Naive thymus-derived CD4-positive, alpha-beta T cell (primary cell): Measurements from ENCODE around the gene LRRC31. TPM values are rescaled to one million over a fixed set of nuclear protein-coding genes. Genes with fewer than 3 reads are reported as not detected.

Experiments used
- ATAC-seq: fragments of 150-1000 bp; cut with Tn5 transposase; 2 replicates; pipeline ENCODE4 v1.10.0; 2021; ENCODE audit warnings: mild to moderate bottlenecking, moderate library complexity
- CTCF ChIA-PET: fragments of 350-600 bp; sonication (Branson Sonifier 250); formaldehyde crosslinking; loops from one replicate; lab custom pipeline; 2021; ENCODE audit warnings: antibody characterized with exemption; lab: Charles Lee
- POLR2A ChIA-PET: fragments of 350-600 bp; sonication (Branson Sonifier 250); formaldehyde crosslinking; loops from one replicate; lab custom pipeline; 2021; ENCODE audit warnings: antibody characterized with exemption, inconsistent platforms; lab: Charles Lee
- DNase-seq, 9 donors: peaks; one replicate each; pipeline versions ENCODE4 v3.0.0 to v3.0.0-alpha.2; 2020 to 2022; ENCODE audit warnings: mixed read lengths in 1 of 9
- H3K27ac ChIP-seq: one replicate; pipeline ENCODE4 v1.7.0; 2013; ENCODE audit warnings: mild to moderate bottlenecking, low read depth, low read length, moderate library complexity
- H3K27me3 ChIP-seq, 2 donors: one replicate each; pipeline ENCODE4 v1.7.0; 2013; ENCODE audit warnings: low read length in 2 of 2, mild to moderate bottlenecking in 2 of 2, moderate library complexity in 2 of 2; ENCODE audit not compliant: control insufficient read depth in 2 of 2, insufficient read depth in 2 of 2
- H3K36me3 ChIP-seq, 3 experiments: 1 replicate in 2 of 3; 2 replicates in 1 of 3; pipeline ENCODE4 v1.7.0; 2013; ENCODE audit warnings: low read length in 3 of 3, mild to moderate bottlenecking in 3 of 3, moderate library complexity in 1 of 3; ENCODE audit not compliant: insufficient read depth in 3 of 3, control insufficient read depth in 2 of 3
- H3K4me1 ChIP-seq, 2 donors: one replicate each; pipeline ENCODE4 v1.7.0; 2013; ENCODE audit warnings: low read length in 2 of 2, mild to moderate bottlenecking in 2 of 2, moderate library complexity in 1 of 2; ENCODE audit not compliant: control insufficient read depth in 2 of 2, insufficient read depth in 2 of 2
- H3K4me3 ChIP-seq: 2 replicates; pipeline ENCODE4 v1.7.0; 2013; ENCODE audit warnings: mild to moderate bottlenecking, low read length
- H3K9me3 ChIP-seq, 3 experiments: 1 replicate in 2 of 3; 2 replicates in 1 of 3; pipeline ENCODE4 v1.7.0; 2013; ENCODE audit warnings: low read length in 3 of 3; ENCODE audit not compliant: control insufficient read depth in 2 of 3
- H3K27ac Mint-ChIP-seq, 9 donors: one replicate each; pipeline ENCODE4 v1.8.0; 2020 to 2022; ENCODE audit warnings: mixed read lengths in 9 of 9, mild to moderate bottlenecking in 8 of 9, moderate library complexity in 5 of 9, inconsistent platforms in 2 of 9
- H3K27me3 Mint-ChIP-seq, 5 donors: one replicate each; pipeline ENCODE4 v1.8.0; 2021 to 2022; ENCODE audit warnings: mixed read lengths in 5 of 5, mild to moderate bottlenecking in 1 of 5
- H3K36me3 Mint-ChIP-seq, 5 donors: one replicate each; pipeline ENCODE4 v1.8.0; 2020 to 2022; ENCODE audit warnings: mixed read lengths in 5 of 5, mild to moderate bottlenecking in 3 of 5, inconsistent platforms in 1 of 5
- H3K4me1 Mint-ChIP-seq, 7 donors: one replicate each; pipeline ENCODE4 v1.8.0; 2020 to 2022; ENCODE audit warnings: mixed read lengths in 7 of 7, mild to moderate bottlenecking in 3 of 7, inconsistent platforms in 1 of 7
- H3K4me3 Mint-ChIP-seq, 10 donors: one replicate each; pipeline ENCODE4 v1.8.0; 2020 to 2022; ENCODE audit warnings: mild to moderate bottlenecking in 10 of 10, mixed read lengths in 10 of 10, moderate library complexity in 6 of 10, inconsistent platforms in 2 of 10
- H3K9me3 Mint-ChIP-seq, 11 donors: one replicate each; pipeline ENCODE4 v1.8.0; 2020 to 2022; ENCODE audit warnings: mixed read lengths in 11 of 11, mild to moderate bottlenecking in 4 of 11, inconsistent platforms in 1 of 11, moderate library complexity in 1 of 11
- intact Hi-C, 2 donors: fragments of 100-400 bp; cut with micrococcal nuclease; formaldehyde crosslinking; loops; one replicate each; pipeline ENCODE4 v1.15.1; 2023
- polyA plus RNA-seq, 2 donors: library from polyadenylated mRNA; unstranded; fragments of 300-500 nt; fragmentation: Illumina TruSeq; gene quantifications; one replicate each; pipeline ENCODE4 v1.2.3, GENCODE V29; 2021
- total RNA-seq, 6 experiments: library from RNA in 5 of 6; stranded (reverse) in 5 of 6; gene quantifications; 1 replicate in 5 of 6; 2 replicates in 1 of 6; pipeline ENCODE4 v1.2.3 and lab custom pipeline; 2021 to 2026

Gene LRRC31
- total and polyA plus RNA-seq, 7 experiments from 2014 or later = not detected

DNA sequence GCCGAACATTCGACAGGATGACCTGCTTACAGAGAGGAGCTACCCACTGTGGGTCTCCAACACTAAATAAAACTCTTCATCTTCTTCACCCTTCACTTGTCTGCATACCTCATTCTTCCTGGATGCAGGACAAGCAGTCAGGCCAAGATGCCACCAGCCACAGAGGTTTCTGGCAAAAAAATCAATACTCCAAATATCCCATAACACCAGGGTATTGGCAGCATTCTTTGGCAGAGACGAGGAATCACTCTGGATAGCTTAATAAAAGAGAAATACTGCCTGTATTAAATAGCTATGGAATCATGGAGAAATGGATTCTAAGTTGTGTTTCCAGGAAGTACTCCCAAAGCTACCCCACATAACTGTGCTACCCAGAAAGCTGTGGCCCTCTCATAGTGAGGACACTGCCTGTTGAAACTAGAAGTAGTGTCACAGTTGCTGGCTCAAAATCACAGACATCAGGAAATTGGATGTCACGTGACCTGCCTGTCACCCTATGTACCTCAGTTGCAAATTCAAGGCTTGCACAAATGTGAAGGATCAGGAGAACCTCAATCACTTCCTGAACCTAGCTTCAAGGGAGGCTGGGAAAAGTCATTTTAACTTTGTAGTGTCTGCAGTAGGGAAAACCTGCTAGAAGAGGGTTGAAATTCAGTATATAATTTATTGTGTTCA, 11.0 kb upstream of the LRRC31 start:
- ChIA-PET POLR2A (interaction anchor here (0.6 to 1.0 kb wide), 2 partner anchors 11 to 1824 kb away, joined by 3 to 5 read pairs; partner anchors contain the start of gene LRRC31), CTCF (no interaction called here)
- DNase-seq = no peak
- no peaks in the 10 kb centered on the region for H3K36me3 Mint-ChIP-seq
- H3K4me3 Mint-ChIP-seq = no peak overlapping the region
- Histone ChIP-seq H3K4me1 (peaks cover 0 to 3% of the 10 kb centered on the region in 2 donors), H3K4me3 (no peak overlapping the region), H3K9me3 (no peaks in the 10 kb centered on the region), H3K27ac (no peak overlapping the region), H3K36me3 (no peaks in the 10 kb centered on the region), H3K27me3 (no peaks in the 10 kb centered on the region)
- H3K27me3 Mint-ChIP-seq = peaks cover 0 to 6% (median 0%) of the 10 kb centered on the region in 5 donors
- ATAC-seq = no peak
- peak overlapping the region in 4 of 9 donors; percentile 9 to 53 (median 32) for H3K27ac Mint-ChIP-seq
- intact Hi-C loops = no loop called here
- peaks cover 0 to 1% (median 0%) of the 10 kb centered on the region in 11 donors for H3K9me3 Mint-ChIP-seq
- peaks cover 0 to 17% (median 11%) of the 10 kb centered on the region in 7 donors for H3K4me1 Mint-ChIP-seq

DNA sequence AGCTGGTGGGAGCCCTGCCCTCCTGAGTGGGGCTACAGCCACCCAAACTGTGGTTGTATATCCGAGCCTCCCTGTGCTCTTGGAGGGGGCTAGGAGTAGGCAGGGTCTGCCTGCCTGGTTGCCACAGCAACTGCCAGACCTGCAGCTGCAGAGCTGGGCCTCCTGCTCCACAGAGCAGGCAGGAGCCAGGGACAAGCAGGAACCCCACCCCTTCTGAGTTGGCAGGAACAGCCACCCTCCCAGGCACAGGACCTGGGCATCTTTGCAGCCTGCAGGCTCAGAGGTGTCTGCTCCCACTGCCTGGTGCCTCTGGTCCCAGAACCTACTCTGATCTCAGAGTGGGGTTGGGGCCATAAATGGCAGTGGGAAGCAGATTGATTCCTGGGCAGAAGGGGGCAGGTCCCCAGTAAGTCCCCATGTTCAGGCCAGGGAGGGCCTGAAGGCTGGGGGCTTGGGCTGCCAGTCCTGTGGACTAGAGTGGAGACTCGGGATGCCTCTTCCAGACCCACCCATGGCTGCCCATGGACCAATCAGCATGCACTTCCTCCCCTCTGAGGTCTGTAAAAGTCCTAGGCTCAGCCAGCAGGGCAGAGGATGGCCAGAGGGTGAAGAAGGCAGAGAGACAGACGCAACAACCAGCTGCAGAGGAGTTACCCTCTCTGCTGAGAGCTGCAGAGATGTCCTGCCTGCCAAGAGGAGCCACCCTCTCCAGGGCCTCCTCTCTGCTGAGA, 10.3 kb upstream of the LRRC31 start:
- Mint-ChIP-seq H3K27me3 (peaks cover 0 to 6% (median 0%) of the 10 kb centered on the region in 5 donors), H3K27ac (peak overlapping the region in 1 of 9 donors; percentile 32), H3K4me3 (no peak overlapping the region), H3K9me3 (peaks cover 0 to 1% (median 0%) of the 10 kb centered on the region in 11 donors), H3K4me1 (peaks cover 0 to 15% (median 11%) of the 10 kb centered on the region in 7 donors), H3K36me3 (no peaks in the 10 kb centered on the region)
- intact Hi-C loops = no loop called here
- DNase-seq (no peak), ATAC-seq (no peak)
- no peak overlapping the region for H3K27ac ChIP-seq
- no peaks in the 10 kb centered on the region for H3K27me3 ChIP-seq
- H3K4me3 ChIP-seq = no peak overlapping the region
- H3K4me1 ChIP-seq = peaks cover 0 to 3% of the 10 kb centered on the region in 2 donors
- H3K9me3 ChIP-seq = no peaks in the 10 kb centered on the region
- no peaks in the 10 kb centered on the region for H3K36me3 ChIP-seq
- POLR2A ChIA-PET = interaction anchor here (0.6 to 1.0 kb wide), 2 partner anchors 10 to 1825 kb away, joined by 3 to 5 read pairs; partner anchors contain the start of gene LRRC31
- CTCF ChIA-PET = no interaction called here

DNA sequence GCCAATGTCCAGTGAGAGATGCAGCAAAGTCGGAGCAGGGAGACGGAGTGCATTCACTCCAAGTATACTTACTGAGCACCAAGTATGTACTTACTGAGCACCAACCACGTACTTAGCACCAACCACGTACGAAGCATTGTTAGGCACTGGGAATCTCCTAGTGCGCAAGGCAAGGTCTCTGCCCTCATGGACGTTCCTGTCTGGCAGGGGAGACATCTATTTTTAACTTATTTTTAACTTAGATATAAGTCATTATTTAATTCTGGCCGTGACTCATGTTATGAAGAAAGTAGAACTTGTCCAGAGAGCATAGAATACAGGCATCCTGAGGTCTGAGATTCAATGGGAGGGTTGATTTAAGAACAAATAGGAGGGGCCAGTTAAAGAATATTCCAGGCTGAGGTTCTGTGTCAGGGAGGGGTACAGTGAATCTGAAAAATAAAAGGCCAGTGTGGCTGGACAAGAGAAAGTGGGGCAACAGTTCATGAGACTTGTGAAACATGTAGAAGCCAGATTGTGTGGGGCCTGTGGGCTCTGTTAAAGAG, 9.3 kb upstream of the LRRC31 start:
- intact Hi-C loops = no loop called here
- H3K4me1 Mint-ChIP-seq = peaks cover 0 to 22% (median 11%) of the 10 kb centered on the region in 7 donors
- H3K9me3 ChIP-seq = no peaks in the 10 kb centered on the region
- ATAC-seq (no peak), DNase-seq (no peak)
- peaks cover 0 to 6% (median 0%) of the 10 kb centered on the region in 5 donors for H3K27me3 Mint-ChIP-seq
- H3K4me3 Mint-ChIP-seq = no peak overlapping the region
- no peaks in the 10 kb centered on the region for H3K27me3 ChIP-seq
- H3K27ac Mint-ChIP-seq = peak overlapping the region in 2 of 9 donors; percentile 49 to 67
- H3K4me3 ChIP-seq = no peak overlapping the region
- CTCF ChIA-PET = no interaction called here
- POLR2A ChIA-PET = no interaction called here
- H3K36me3 ChIP-seq = no peaks in the 10 kb centered on the region
- H3K36me3 Mint-ChIP-seq = peaks cover 0 to 4% (median 0%) of the 10 kb centered on the region in 5 donors
- H3K9me3 Mint-ChIP-seq = peaks cover 0 to 2% (median 0%) of the 10 kb centered on the region in 11 donors
- H3K27ac ChIP-seq = no peak overlapping the region
- peaks cover 0 to 3% of the 10 kb centered on the region in 2 donors for H3K4me1 ChIP-seq

DNA sequence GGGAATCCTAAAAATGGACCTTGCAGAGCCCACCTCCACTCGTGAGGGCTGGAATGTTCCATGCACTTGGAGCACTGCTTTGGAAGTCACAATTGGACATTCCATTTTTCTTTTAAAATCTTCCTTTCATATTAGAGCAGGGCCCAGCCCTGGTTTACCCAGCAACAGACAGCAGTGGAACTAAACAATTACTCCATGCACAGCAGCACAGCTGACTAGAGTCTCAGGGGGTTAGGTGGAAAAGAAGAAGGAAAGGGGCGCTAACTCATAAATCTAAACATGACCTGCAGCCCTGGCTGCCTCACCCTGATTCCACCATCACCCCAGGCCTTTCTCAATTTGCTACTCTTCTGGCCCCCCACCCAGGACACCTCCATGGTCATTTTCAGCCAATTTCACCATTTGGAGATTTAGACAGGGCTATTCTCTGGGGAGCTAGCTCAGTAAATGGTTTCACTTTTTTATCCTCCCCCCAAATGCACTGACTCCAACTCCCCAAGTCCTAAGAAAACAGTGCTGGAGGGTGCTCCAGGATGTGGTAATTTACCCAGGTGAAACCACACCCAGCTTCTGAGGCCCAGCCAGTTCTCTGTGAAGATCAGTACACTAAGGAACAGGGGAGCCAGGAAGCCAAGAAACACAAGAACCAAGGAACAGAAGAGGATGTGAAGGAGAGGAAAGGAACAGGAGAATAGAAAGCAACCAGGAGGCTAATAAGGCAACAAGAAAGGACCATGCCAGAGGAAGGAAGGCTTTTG, 1.6 kb upstream of the LRRC31 start:
- no peaks in the 10 kb centered on the region for H3K9me3 ChIP-seq
- Mint-ChIP-seq H3K27me3 (peaks cover 0 to 2% (median 0%) of the 10 kb centered on the region in 5 donors), H3K4me1 (peaks cover 14 to 46% (median 27%) of the 10 kb centered on the region in 7 donors), H3K27ac (peak overlapping the region; percentile 9 to 84 (median 65)), H3K36me3 (peaks cover 0 to 4% (median 0%) of the 10 kb centered on the region in 5 donors), H3K9me3 (peaks cover 0 to 3% (median 0%) of the 10 kb centered on the region in 11 donors), H3K4me3 (peak overlapping the region; percentile 38 to 78 (median 62))
- ChIA-PET CTCF (interaction anchor here (1.1 to 1.4 kb wide), 2 partner anchors 9 to 96 kb away, joined by 3 to 4 read pairs; partner anchors contain the start of gene SEC62), POLR2A (interaction anchor here (0.7 to 3.6 kb wide), 6 partner anchors 9 to 349 kb away, joined by 3 to 26 read pairs (median 4); partner anchors contain the start of gene SEC62)
- H3K4me1 ChIP-seq = peaks cover 0 to 18% of the 10 kb centered on the region in 2 donors
- no peaks in the 10 kb centered on the region for H3K27me3 ChIP-seq
- H3K4me3 ChIP-seq = no peak overlapping the region
- DNase-seq (peak in 7 of 9 donors; percentile 8 to 59 (median 42)), ATAC-seq (no peak)
- H3K27ac ChIP-seq = no peak overlapping the region
- no peaks in the 10 kb centered on the region for H3K36me3 ChIP-seq
- intact Hi-C loops = loop anchor here in 1 of 2 donors (1.0 kb wide), 1 partner anchor 58 kb away; no protein-coding TSS in a partner anchor

DNA sequence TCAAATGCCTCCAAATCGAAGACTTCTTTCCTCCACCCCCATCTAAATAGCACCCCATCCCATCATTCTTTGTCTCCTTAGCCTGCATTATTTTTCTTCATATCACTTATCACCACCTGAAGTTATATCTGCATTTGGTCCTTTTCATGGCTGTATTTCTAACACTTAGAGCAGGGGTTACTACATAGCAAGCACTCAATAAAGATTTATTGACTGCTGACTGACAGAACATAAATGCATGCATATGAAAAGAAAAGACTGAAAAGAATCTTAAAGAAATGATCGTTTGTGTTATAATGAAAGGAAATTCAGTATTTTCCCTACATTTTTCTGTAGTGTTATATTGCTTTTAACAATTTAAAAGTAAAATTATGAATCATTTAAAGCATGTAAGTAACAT, 1.4 kb downstream of the LRRC31 start:
- DNase-seq (no peak), ATAC-seq (no peak)
- no peak overlapping the region for H3K27ac ChIP-seq
- intact Hi-C loops = loop anchor here (5.0 to 10.0 kb wide), 2 partner anchors 546 to 1039 kb away; partner anchors contain the start of genes CLDN11 (in 1 of the 2) and EIF5A2 (in 1 of the 2)
- ChIA-PET POLR2A (interaction anchor here (0.7 to 5.9 kb wide), 2 partner anchors 98 to 276 kb away, joined by 3 to 55 read pairs; partner anchors contain the start of gene SEC62), CTCF (interaction anchor here (0.6 to 0.8 kb wide), 2 partner anchors 43 to 1043 kb away, joined by 3 to 8 read pairs; partner anchors contain the start of gene SAMD7)
- Mint-ChIP-seq H3K27ac (peak overlapping the region in 6 of 9 donors; percentile 0 to 83 (median 26)), H3K4me1 (peaks cover 32 to 66% (median 52%) of the 10 kb centered on the region in 7 donors), H3K27me3 (peaks cover 0 to 4% (median 0%) of the 10 kb centered on the region in 5 donors), H3K4me3 (no peak overlapping the region), H3K36me3 (peaks cover 0 to 1% (median 0%) of the 10 kb centered on the region in 5 donors), H3K9me3 (peaks cover 0 to 3% (median 0%) of the 10 kb centered on the region in 11 donors)
- no peak overlapping the region for H3K4me3 ChIP-seq
- H3K36me3 ChIP-seq = no peaks in the 10 kb centered on the region
- no peaks in the 10 kb centered on the region for H3K27me3 ChIP-seq
- peaks cover 3 to 40% of the 10 kb centered on the region in 2 donors for H3K4me1 ChIP-seq
- H3K9me3 ChIP-seq = no peaks in the 10 kb centered on the region
